ENCODE measurements around the gene RIMKLB.
A peak's percentile ranks its signal among the peaks of the same experiment; 100 is the strongest.
"Not testable (repeated sequence)": the region's sequence is repeated elsewhere in the genome, so short reads cannot be mapped to it uniquely, and the experiment has no call there.

The RIMKLB gene

GRCh38 chr12:8818526-8818925, 120.7 kb downstream of the RIMKLB start:
- no peak overlapping the region for H3K4me3 ChIP-seq (ENCODE audit: low read depth, low read length)
- in situ Hi-C loops (cut with HindIII; ENCODE audit: low sequenced_read_pairs) = no loop called here
- no peak for TF ChIP-seq CTCF (IDR thresholded peaks at IDR 0.05; ENCODE audit: low read depth, low read length)
- no peak for DNase-seq (ENCODE audit: low read depth, low spot score)

- in situ Hi-C loops (cut with HindIII; ENCODE audit: low sequenced_read_pairs) = no loop called here
- no peak for DNase-seq (ENCODE audit: low read depth, low spot score)
- H3K4me3 ChIP-seq (ENCODE audit: low read depth, low read length) = no peak overlapping the region
- TF ChIP-seq CTCF (IDR thresholded peaks at IDR 0.05; ENCODE audit: low read depth, low read length) = no peak
Observed at GRCh38 chr12:8819666-8819980, 121.8 kb downstream of the RIMKLB start.

GRCh38 chr12:8820676-8821407, 123.1 kb downstream of the RIMKLB start:
- in situ Hi-C loops (cut with HindIII; ENCODE audit: low sequenced_read_pairs); H3K4me3 ChIP-seq (ENCODE audit: low read depth, low read length); DNase-seq (ENCODE audit: low read depth, low spot score): not testable (repeated sequence)

- TF ChIP-seq CTCF (IDR thresholded peaks at IDR 0.05; ENCODE audit: low read depth, low read length) = no peak
- no peak overlapping the region for H3K4me3 ChIP-seq (ENCODE audit: low read depth, low read length)
- no peak for DNase-seq (ENCODE audit: low read depth, low spot score)
- in situ Hi-C loops (cut with HindIII; ENCODE audit: low sequenced_read_pairs) = no loop called here
Observed at GRCh38 chr12:8821591-8821990, 123.8 kb downstream of the RIMKLB start.

GRCh38 chr12:8822298-8822697, 124.5 kb downstream of the RIMKLB start, which contains the start of gene A2ML1:
Gene A2ML1, plus strand, starts transcription at chr12:8822621. Its CDS starts 31 bp downstream, at chr12:8822652.
- no peak within 1 kb of the TSS for H3K4me3 ChIP-seq (ENCODE audit: low read depth, low read length)

GRCh38 chr12:8823565-8824300, 125.9 kb downstream of the RIMKLB start:
- TF ChIP-seq CTCF (IDR thresholded peaks at IDR 0.05; ENCODE audit: low read depth, low read length) = peak; percentile 69
- peak; percentile 20 for DNase-seq (ENCODE audit: low read depth, low spot score)
- H3K4me3 ChIP-seq (ENCODE audit: low read depth, low read length) = no peak overlapping the region
- in situ Hi-C loops (cut with HindIII; ENCODE audit: low sequenced_read_pairs) = no loop called here

More at GRCh38 chr12:8822298-8822697, 124.5 kb downstream of the RIMKLB start, which contains the start of gene A2ML1:
- no peak for TF ChIP-seq CTCF (IDR thresholded peaks at IDR 0.05; ENCODE audit: low read depth, low read length)
- in situ Hi-C loops (cut with HindIII; ENCODE audit: low sequenced_read_pairs) = no loop called here
- no peak for DNase-seq (ENCODE audit: low read depth, low spot score)

All from astrocyte of the spinal cord (primary cell).